SU-DHL-6 (cell line): ENCODE data around the gene FAM98C.

Experiments
- H2AFZ ChIP-seq: fragments of 200-600 bp; sonication (generic); 2 replicates; pipeline ENCODE4 v1.6.1; 2014; ENCODE audit warnings: low read depth, mild to moderate bottlenecking, moderate library complexity, mixed read lengths, antibody characterized with exemption, low read length; ENCODE audit not compliant: severe bottlenecking
- H3F3A ChIP-seq: fragments of 200-600 bp; shearing (Covaris generic); 2 replicates; pipeline ENCODE4 v1.6.0; 2016; ENCODE audit warnings: antibody characterized with exemption, mild to moderate bottlenecking; ENCODE audit not compliant: insufficient read depth
- H3K27ac ChIP-seq: fragments of 200-600 bp; sonication (generic); 2 replicates; pipeline ENCODE4 v1.5.1; 2016; ENCODE audit warnings: low read depth, mild to moderate bottlenecking, low read length, moderate library complexity, mixed read lengths
- H3K27me3 ChIP-seq: fragments of 200-600 bp; sonication (generic), shearing (Covaris generic); 2 replicates; pipeline ENCODE4 v1.6.0; 2014; ENCODE audit warnings: mild to moderate bottlenecking, low read length
- H3K36me3 ChIP-seq: fragments of 200-600 bp; sonication (generic); 2 replicates; pipeline ENCODE4 v1.6.1; 2014; ENCODE audit warnings: mild to moderate bottlenecking, low read length, mixed read lengths
- H3K4me2 ChIP-seq: fragments of 300-600, 200-600 bp; shearing (Covaris generic), sonication (generic); 2 replicates; pipeline ENCODE4 v1.6.0; 2014; ENCODE audit warnings: low read length, low read depth, mild to moderate bottlenecking; ENCODE audit not compliant: poor library complexity, severe bottlenecking
- H3K4me3 ChIP-seq: fragments of 200-600 bp; sonication (generic); 2 replicates; pipeline ENCODE4 v1.5.1; 2014; ENCODE audit warnings: antibody characterized with exemption, low read length, mild to moderate bottlenecking, mixed read lengths; ENCODE audit not compliant: insufficient read depth, poor library complexity, severe bottlenecking
- H3K79me2 ChIP-seq: fragments of 200-600 bp; sonication (generic); 2 replicates; pipeline ENCODE4 v1.6.1; 2014; ENCODE audit warnings: mild to moderate bottlenecking, low read length, moderate library complexity; ENCODE audit not compliant: insufficient read depth
- H3K9ac ChIP-seq: fragments of 200-600 bp; sonication (generic); 2 replicates; pipeline ENCODE4 v1.7.0; 2014; ENCODE audit warnings: mild to moderate bottlenecking, low read length
- H3K9me2 ChIP-seq: fragments of 200-600 bp; sonication (generic); replicated peaks from 2 replicates; pipeline ENCODE4 v1.6.1; 2014; ENCODE audit warnings: low read length; ENCODE audit not compliant: insufficient read depth
- H3K9me3 ChIP-seq: fragments of 200-600 bp; sonication (generic); 2 replicates; pipeline ENCODE4 v1.6.1; 2014; ENCODE audit warnings: low read length, mixed read lengths; ENCODE audit not compliant: insufficient read depth
- H4K20me1 ChIP-seq: fragments of 200-600 bp; sonication (generic); 2 replicates; pipeline ENCODE4 v1.6.1; 2014; ENCODE audit warnings: low read depth, mild to moderate bottlenecking, antibody characterized with exemption, low read length, moderate library complexity, mixed read lengths
- EZH2phosphoT487 ChIP-seq: fragments of 200-600 bp; sonication (generic), shearing (Covaris generic); conservative IDR thresholded peaks from 2 replicates; pipeline ENCODE4 v1.6.1; 2018; ENCODE audit warnings: mild to moderate bottlenecking, antibody characterized with exemption, low read length, moderate library complexity, mixed read lengths
- TF ChIP-seq, protein P1 (sequence below): fragments of 200-600 bp; sonication (generic); IDR thresholded peaks from one replicate; pipeline ENCODE4 v1.5.1; 2017; ENCODE audit warnings: antibody characterized with exemption, mild to moderate bottlenecking, low read length, moderate library complexity; ENCODE audit not compliant: insufficient read depth, poor library complexity, severe bottlenecking

The FAM98C gene

DNA sequence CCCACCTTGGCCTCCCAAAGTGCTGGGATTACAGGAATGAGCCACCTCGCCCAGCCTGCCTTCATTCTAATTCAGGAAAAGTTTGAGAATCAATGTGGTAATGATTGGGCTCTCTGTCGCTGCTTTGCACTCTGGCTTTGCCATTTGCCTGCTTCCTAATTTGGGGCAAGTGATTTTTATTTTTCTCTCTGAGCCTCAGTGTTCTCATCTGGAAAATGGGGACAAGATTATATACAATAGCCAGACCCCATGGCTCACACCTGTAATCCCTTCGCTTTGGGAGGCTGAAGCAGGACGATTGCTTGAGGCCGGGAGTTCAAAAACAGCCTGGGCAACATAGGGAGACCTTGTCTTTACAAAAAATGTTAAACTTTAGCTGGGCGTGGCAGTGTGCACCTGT lies 34.4 kb downstream of the FAM98C start:
- Histone ChIP-seq H3K9me2 (no peaks in the 10 kb centered on the region), H3K4me2 (no peak overlapping the region), H3K79me2 (no peaks in the 10 kb centered on the region), H3K4me3 (no peak overlapping the region), H3K27me3 (no peaks in the 10 kb centered on the region), H2AFZ (no peak overlapping the region), H3K9ac (no peak overlapping the region), H4K20me1 (no peaks in the 10 kb centered on the region), H3K36me3 (no peaks in the 10 kb centered on the region), H3K27ac (no peak overlapping the region), H3F3A (no peaks in the 10 kb centered on the region), H3K9me3 (no peaks in the 10 kb centered on the region)
- TF ChIP-seq, protein P1, sequence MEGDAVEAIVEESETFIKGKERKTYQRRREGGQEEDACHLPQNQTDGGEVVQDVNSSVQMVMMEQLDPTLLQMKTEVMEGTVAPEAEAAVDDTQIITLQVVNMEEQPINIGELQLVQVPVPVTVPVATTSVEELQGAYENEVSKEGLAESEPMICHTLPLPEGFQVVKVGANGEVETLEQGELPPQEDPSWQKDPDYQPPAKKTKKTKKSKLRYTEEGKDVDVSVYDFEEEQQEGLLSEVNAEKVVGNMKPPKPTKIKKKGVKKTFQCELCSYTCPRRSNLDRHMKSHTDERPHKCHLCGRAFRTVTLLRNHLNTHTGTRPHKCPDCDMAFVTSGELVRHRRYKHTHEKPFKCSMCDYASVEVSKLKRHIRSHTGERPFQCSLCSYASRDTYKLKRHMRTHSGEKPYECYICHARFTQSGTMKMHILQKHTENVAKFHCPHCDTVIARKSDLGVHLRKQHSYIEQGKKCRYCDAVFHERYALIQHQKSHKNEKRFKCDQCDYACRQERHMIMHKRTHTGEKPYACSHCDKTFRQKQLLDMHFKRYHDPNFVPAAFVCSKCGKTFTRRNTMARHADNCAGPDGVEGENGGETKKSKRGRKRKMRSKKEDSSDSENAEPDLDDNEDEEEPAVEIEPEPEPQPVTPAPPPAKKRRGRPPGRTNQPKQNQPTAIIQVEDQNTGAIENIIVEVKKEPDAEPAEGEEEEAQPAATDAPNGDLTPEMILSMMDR = no peak
- no peak for TF ChIP-seq EZH2phosphoT487

DNA sequence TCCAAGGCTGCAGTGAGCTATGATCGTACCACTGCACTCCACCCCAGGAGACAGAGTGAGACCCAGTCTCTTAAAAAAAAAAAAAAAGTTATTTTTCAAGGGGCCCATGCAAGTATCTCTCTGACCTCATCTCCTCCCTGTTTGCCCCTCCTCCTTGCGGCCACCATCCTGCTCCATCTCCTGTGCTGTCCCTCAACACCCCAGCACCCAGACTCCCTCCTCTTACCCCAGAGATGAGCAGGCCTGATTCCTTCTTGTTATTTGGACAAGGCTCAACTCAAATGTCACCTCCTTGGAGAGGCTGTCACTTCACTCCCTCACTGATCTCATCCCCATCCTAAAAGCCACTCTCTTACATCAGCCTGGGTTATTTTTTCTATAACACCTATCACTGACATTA lies 35.0 kb downstream of the FAM98C start:
- H3K9me2 ChIP-seq = no peaks in the 10 kb centered on the region
- no peaks in the 10 kb centered on the region for H3K27me3 ChIP-seq
- H3K9ac ChIP-seq = no peak overlapping the region
- H2AFZ ChIP-seq = no peak overlapping the region
- TF ChIP-seq, protein P1 = no peak
- TF ChIP-seq EZH2phosphoT487 = no peak
- H3K4me2 ChIP-seq = no peak overlapping the region
- H3K27ac ChIP-seq = no peak overlapping the region
- no peaks in the 10 kb centered on the region for H3K79me2 ChIP-seq
- H3K9me3 ChIP-seq = no peaks in the 10 kb centered on the region
- no peak overlapping the region for H3K4me3 ChIP-seq
- H4K20me1 ChIP-seq = no peaks in the 10 kb centered on the region
- H3F3A ChIP-seq = no peaks in the 10 kb centered on the region
- no peaks in the 10 kb centered on the region for H3K36me3 ChIP-seq

DNA sequence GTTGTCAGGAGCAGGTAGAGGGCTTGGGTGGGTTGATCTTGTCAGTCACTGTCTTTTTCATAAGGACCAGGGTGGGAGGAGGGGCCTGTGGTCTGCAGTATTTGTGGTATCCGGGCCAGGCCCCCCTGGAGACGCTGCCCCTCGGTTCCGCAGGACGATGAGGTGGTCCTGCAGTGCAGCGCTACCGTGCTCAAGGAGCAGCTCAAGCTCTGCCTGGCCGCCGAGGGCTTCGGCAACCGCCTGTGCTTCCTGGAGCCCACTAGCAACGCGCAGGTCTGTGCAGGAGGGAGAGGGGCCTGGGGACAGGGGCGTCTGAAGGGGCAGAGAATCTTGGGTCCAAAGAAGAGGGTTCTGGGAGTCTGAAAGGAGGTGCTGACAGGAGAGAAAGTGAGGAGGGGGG lies 37.7 kb downstream of the FAM98C start:
- no peaks in the 10 kb centered on the region for H3K36me3 ChIP-seq
- H3K9ac ChIP-seq = no peak overlapping the region
- no peak overlapping the region for H3K27ac ChIP-seq
- no peaks in the 10 kb centered on the region for H3K79me2 ChIP-seq
- no peak for TF ChIP-seq EZH2phosphoT487
- TF ChIP-seq, protein P1 = no peak
- H3K9me3 ChIP-seq = no peaks in the 10 kb centered on the region
- H2AFZ ChIP-seq = no peak overlapping the region
- no peaks in the 10 kb centered on the region for H4K20me1 ChIP-seq
- no peak overlapping the region for H3K4me3 ChIP-seq
- H3K9me2 ChIP-seq = no peaks in the 10 kb centered on the region
- no peak overlapping the region for H3K4me2 ChIP-seq
- H3F3A ChIP-seq = no peaks in the 10 kb centered on the region
- no peaks in the 10 kb centered on the region; the same call in 1 of the 2 replicates for H3K27me3 ChIP-seq
